HG02970 (cell line): ENCODE data around the gene SMCHD1.
"Not testable (repeated sequence)": the region's sequence is repeated elsewhere in the genome, so short reads cannot be mapped to it uniquely, and the experiment has no call there.

Experiments used
- ATAC-seq: cut with Tn5 transposase; IDR thresholded peaks from one replicate; pipeline ENCODE4 v1.9.1; 2021; ENCODE audit warnings: mild to moderate bottlenecking, moderate library complexity, moderate number of reproducible peaks; ENCODE audit not compliant: unreplicated experiment, low FRiP score

SMCHD1 gene

GRCh38 chr18:2848247-2849246 lies 193.0 kb downstream of the SMCHD1 start:
- ATAC-seq: no peak

- ATAC-seq: no peak
Measured at GRCh38 chr18:2850816-2851215, 195.3 kb downstream of the SMCHD1 start.

- no peak for ATAC-seq
Measured at GRCh38 chr18:2851771-2852170, 196.2 kb downstream of the SMCHD1 start.

DNA sequence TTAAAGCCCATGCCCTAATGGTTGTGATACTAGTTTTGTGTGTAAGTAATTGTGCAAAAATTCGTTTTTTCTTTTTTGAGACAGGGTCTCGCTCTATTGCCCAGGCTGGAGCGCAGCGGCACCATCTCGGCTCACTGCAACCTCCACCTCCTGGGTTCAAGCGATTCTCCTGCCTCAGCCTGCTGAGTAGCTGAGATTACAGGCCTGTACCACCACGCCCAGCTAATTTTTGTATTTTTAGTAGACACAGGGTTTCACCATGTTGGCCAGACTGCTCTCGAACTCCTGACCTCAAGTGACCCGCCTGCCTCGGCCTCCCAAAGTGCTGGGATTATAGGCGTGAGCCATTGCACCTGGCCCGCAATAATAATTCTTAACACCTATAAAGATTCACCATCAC lies 196.9 kb downstream of the SMCHD1 start:
- ATAC-seq: not testable (repeated sequence)

DNA sequence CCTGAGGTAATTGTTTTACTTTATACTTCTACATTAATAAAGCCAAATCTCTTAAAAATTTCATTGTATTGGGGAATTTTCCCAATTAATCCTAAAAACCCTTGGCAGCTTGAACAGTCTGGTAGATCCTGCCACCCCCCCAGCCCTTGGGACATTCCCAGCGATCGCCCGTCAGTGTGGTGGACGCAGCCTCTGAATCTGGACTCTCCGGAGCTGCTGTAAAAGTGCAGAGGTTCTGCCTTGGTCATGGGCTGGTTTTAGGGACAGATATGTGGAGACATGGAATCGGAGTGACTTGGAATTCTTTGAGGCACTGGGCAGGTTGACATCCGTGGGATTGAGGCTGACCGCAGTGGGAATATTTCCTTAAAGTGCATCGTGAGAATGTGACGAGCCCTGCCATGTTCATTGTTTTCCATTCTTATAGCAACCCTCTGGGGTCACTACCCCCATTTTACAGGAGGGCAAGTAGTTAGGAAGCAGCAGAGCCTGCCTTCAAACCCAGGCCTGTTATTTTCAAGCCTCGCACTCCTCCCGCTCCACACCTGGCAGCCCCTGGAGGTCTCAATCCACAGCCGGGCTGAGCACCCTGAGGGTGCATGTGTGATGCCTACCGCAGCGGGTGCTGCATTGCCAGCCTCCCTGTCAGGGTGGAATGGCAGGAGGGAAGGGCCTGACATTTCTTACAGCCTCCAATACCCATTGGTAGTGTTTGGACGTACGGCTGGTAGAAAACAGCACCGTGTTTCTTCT lies 197.8 kb downstream of the SMCHD1 start:
- ATAC-seq: no peak

DNA sequence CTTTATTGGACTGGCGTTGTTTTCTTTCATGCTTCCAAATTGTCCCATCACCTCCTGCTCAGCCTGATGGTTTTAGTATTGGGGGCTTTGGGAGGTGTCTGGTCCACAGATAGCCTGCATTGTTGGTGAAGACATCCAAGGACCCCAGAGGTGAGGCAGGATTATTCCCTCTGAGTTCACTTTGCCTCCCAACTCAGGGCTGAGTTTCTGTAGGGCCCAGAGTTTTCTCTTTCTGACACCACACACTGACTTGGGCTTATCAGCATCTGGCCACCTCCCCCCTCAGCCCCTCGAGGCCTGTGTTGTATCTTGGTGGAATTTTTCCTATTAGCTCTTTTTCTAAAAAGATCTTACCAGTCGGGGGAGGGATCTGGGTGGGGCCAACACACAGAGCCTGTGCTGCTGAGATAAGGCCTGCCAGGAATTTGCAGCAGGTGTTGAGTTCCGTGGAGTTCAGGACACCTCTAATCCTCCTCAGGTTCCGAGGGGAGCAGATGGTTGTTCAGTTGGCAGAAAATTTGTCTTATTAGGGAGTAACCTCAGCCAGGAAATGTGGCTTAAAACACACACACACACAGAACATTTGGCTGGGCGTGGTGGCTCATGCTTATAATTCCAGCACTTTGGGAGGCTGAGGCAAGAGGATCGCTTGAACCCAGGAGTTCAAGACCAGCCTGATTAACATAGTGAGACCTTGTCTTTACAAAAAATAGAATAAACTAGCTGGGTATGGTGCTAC lies 198.6 kb downstream of the SMCHD1 start:
- no peak for ATAC-seq
